Right lobe of liver (tissue), 6 donors: ENCODE results near the gene SDC4. TPM values are rescaled to one million over a fixed set of nuclear protein-coding genes. Genes with fewer than 3 reads are reported as not detected.

Experiments
- ATAC-seq, 4 donors: fragments of 200-7000 bp; cut with Tn5 transposase; one replicate each; pipeline ENCODE4 v1.9.1; 2020; ENCODE audit warnings: mild to moderate bottlenecking in 4 of 4, moderate library complexity in 4 of 4
- DNase-seq, 3 donors: peaks; one replicate each; pipeline ENCODE4 v3.0.0-alpha.2; 2020
- H3K27ac ChIP-seq, 3 donors: fragments of 200-600 bp; one replicate each; pipeline ENCODE4 v1.8.0; 2022
- H3K27me3 ChIP-seq, 2 donors: fragments of 200-600 bp; one replicate each; pipeline ENCODE4 v1.8.0; 2022
- H3K36me3 ChIP-seq, 4 donors: fragments of 200-600 bp; sonication (generic) in 1 of 4; one replicate each; pipeline versions ENCODE4 v1.5.1 to v1.8.0; 2017 to 2022; ENCODE audit warnings: control low read depth in 1 of 4
- H3K4me1 ChIP-seq, 4 donors: fragments of 200-600 bp; sonication (generic) in 1 of 4; one replicate each; pipeline versions ENCODE4 v1.5.1 to v1.8.0; 2017 to 2022; ENCODE audit warnings: control low read depth in 1 of 4
- H3K4me3 ChIP-seq, 3 donors: fragments of 200-600 bp; one replicate each; pipeline ENCODE4 v1.8.0; 2022
- H3K9me3 ChIP-seq, 4 donors: fragments of 200-600 bp; sonication (generic) in 1 of 4; one replicate each; pipeline versions ENCODE4 v1.5.1 to v1.8.0; 2017 to 2022; ENCODE audit warnings: control low read depth in 1 of 4
- POLR2A ChIP-seq: fragments of 450-650 bp; IDR thresholded peaks from one replicate; pipeline ENCODE4 v1.6.1; 2017; ENCODE audit warnings: antibody characterized with exemption, mild to moderate bottlenecking
- WGBS: methylation state at CpG from one replicate; pipeline ENCODE4 v1.1.6; 2018; ENCODE audit warnings: low coverage, low lambda C conversion rate; ENCODE audit not compliant: insufficient coverage; ENCODE audit errors: missing lambda C conversion rate; 5-methylcytosine and 5-hydroxymethylcytosine counted together
- intact Hi-C, 2 donors: fragments of 100-400 bp; cut with DNase I; formaldehyde crosslinking; loops; one replicate each; pipeline versions ENCODE4 v1.11.2 to v1.14.1; 2022
- total RNA-seq, 6 experiments: library from RNA; depleted of rRNA in 2 of 6; stranded (reverse); fragments of >200 nt in 2 of 6; fragmentation: NEBNext Ultra II Directional in 3 of 6; extraction: Animal tissue kit (Norgen Biotek cat#: 25700) in 3 of 6; gene quantifications; one replicate each; pipeline versions ENCODE4 v1.1.0 to v1.2.4, GENCODE V29; 2016 to 2023
- TF ChIP-seq, protein P1 (sequence below), 4 donors: fragments of 200-600 bp in 3 of 4; fragments of 450-650 bp in 1 of 4; IDR thresholded peaks; one replicate each; pipeline versions ENCODE4 v1.5.1 to v1.8.0; 2016 to 2022; ENCODE audit warnings: antibody characterized with exemption in 4 of 4, mild to moderate bottlenecking in 2 of 4
- donor health status: DM: no; HTN: yes; CAD: no.
- donor health status: DM: no; HTN: no; CAD: no.
- donor health status: DM: no; HTN: no; CAD: no.
- donor health status: DM: no; HTN: yes; CAD: no.
- donor health status: DM: no; HTN: yes; CAD: no.

SDC4 gene
- total RNA-seq, 6 experiments from 2014 or later: 84.3 to 373 (median 116) TPM

- intact Hi-C loops: no loop called here
- ATAC-seq: no peak
- no peak overlapping the region for H3K4me3 ChIP-seq
- no peak for TF ChIP-seq POLR2A
- TF ChIP-seq, protein P1, sequence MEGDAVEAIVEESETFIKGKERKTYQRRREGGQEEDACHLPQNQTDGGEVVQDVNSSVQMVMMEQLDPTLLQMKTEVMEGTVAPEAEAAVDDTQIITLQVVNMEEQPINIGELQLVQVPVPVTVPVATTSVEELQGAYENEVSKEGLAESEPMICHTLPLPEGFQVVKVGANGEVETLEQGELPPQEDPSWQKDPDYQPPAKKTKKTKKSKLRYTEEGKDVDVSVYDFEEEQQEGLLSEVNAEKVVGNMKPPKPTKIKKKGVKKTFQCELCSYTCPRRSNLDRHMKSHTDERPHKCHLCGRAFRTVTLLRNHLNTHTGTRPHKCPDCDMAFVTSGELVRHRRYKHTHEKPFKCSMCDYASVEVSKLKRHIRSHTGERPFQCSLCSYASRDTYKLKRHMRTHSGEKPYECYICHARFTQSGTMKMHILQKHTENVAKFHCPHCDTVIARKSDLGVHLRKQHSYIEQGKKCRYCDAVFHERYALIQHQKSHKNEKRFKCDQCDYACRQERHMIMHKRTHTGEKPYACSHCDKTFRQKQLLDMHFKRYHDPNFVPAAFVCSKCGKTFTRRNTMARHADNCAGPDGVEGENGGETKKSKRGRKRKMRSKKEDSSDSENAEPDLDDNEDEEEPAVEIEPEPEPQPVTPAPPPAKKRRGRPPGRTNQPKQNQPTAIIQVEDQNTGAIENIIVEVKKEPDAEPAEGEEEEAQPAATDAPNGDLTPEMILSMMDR (IDR thresholded peaks at IDR 0.05): no peak
- DNase-seq: peak in 1 of 3 donors; percentile 10
- 93% methylated on average over 8 of the region's 11 CpGs for WGBS
- H3K9me3 ChIP-seq: no peaks in the 10 kb centered on the region
- H3K36me3 ChIP-seq: peaks cover 0 to 29% (median 10%) of the 10 kb centered on the region in 4 donors
- H3K27ac ChIP-seq: no peak overlapping the region
- peaks cover 0 to 18% (median 4%) of the 10 kb centered on the region in 4 donors for H3K4me1 ChIP-seq
- no peaks in the 10 kb centered on the region for H3K27me3 ChIP-seq
Measured at GRCh38 chr20:45366631-45367030, 18.4 kb upstream of the SDC4 start.

- DNase-seq: no peak
- no peak for ATAC-seq
- no peak for TF ChIP-seq POLR2A
- TF ChIP-seq, protein P1 (IDR thresholded peaks at IDR 0.05): no peak
- intact Hi-C loops: no loop called here
- no peaks in the 10 kb centered on the region for H3K27me3 ChIP-seq
- H3K4me1 ChIP-seq: peaks cover 0 to 22% (median 4%) of the 10 kb centered on the region in 4 donors
- 73% methylated on average over 1 of the region's 1 CpG for WGBS
- H3K27ac ChIP-seq: no peak overlapping the region
- no peaks in the 10 kb centered on the region for H3K9me3 ChIP-seq
- H3K4me3 ChIP-seq: no peak overlapping the region
- peaks cover 0 to 29% (median 10%) of the 10 kb centered on the region in 4 donors for H3K36me3 ChIP-seq
Measured at GRCh38 chr20:45366192-45366591, 18.0 kb upstream of the SDC4 start.

DNA sequence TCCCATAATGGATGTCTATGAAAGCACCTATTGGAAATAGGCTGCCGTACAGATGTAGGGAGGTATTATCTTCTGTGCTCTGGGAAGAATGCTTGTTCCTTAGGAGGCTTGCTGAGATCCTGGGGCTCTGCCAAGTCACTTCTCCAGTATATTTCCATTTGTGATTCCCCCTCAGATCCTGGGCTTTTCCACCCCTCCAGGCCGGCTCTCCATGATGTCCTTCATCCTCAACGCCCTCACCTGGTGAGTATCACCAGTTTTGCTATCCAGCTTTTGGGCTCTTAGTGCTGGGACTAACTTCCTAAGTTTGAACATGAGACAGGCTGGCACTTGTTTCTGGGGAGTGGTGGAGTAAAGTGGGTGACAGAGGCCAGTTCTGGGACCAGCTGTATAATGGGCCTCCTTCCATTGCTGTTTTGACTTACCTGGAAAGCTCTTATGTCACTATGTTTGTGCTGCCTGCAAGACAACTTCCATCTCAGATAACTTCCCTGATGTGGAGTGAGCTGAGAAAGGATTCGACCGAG, 17.3 kb upstream of the SDC4 start:
- Histone ChIP-seq H3K4me3 (no peak overlapping the region), H3K4me1 (peaks cover 0 to 29% (median 6%) of the 10 kb centered on the region in 4 donors), H3K9me3 (no peaks in the 10 kb centered on the region), H3K36me3 (peaks cover 0 to 29% (median 10%) of the 10 kb centered on the region in 4 donors), H3K27me3 (no peaks in the 10 kb centered on the region), H3K27ac (no peak overlapping the region)
- DNase-seq: peak in 1 of 3 donors; percentile 33
- WGBS: 96% methylated on average over 4 of the region's 5 CpGs
- TF ChIP-seq, protein P1 (IDR thresholded peaks at IDR 0.05): no peak
- no peak for TF ChIP-seq POLR2A
- ATAC-seq: no peak
- intact Hi-C loops: no loop called here

DNA sequence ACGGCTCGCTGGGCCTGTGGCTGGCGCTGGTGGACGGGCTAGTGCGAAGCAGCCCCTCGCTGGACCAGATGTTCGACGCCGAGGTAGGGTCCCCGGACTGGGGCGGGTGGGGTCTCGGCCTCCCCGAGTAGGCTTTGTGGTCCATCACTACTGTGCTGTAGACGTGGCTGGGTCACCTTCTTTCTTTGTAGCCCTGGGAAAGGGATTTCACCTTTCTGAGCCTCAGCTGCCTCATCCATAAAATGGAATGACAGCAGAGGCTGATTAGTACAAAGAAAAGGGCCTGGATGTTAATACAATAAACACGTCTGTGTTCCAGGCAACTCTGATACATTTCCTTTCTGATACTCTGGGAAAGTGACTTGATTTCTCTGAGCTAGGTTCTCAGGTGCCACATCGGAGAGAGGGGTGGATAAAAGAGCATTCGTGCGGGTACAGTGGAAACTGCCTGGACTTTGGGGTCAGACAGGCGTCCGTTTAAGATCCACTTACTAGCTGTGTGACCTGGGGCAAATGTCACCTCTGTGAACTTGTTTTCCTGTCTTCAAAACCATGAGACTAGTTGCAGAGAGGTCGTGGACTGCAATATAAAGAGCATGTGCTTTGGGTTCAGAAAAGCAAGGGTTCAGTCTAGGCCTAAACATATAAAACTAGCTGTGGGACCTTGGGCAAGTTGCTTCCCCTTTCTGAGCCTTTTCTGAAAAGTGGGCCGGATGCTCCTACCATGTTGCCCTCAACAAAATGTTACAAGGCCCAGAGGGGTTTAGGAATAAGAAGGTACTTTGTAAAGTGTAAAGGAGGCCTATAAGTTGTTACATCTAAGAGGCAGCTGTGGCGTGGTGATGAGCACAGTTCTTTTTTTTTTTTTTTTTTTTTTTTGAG, 15.6 kb upstream of the SDC4 start:
- no peak for TF ChIP-seq POLR2A
- TF ChIP-seq, protein P1 (IDR thresholded peaks at IDR 0.05): no peak
- no peaks in the 10 kb centered on the region for H3K27me3 ChIP-seq
- WGBS: 10% methylated on average over 17 of the region's 23 CpGs
- no peaks in the 10 kb centered on the region for H3K9me3 ChIP-seq
- peak overlapping the region; percentile 93 to 99 (median 99) for H3K27ac ChIP-seq
- H3K4me1 ChIP-seq: peaks cover 0 to 46% (median 13%) of the 10 kb centered on the region in 4 donors
- ATAC-seq (no peak), DNase-seq (peak in 1 of 3 donors; percentile 33)
- peak overlapping the region; percentile 69 to 89 (median 83) for H3K4me3 ChIP-seq
- H3K36me3 ChIP-seq: peaks cover 0 to 29% (median 10%) of the 10 kb centered on the region in 4 donors
- intact Hi-C loops: no loop called here
